ENCODE measurements around the gene FILIP1L.

FILIP1L gene

GRCh38 chr3:99836681-99837080 is 277.6 kb downstream of the FILIP1L start:
- Histone ChIP-seq H2AFZ (ENCODE audit: low read length) (no peak overlapping the region), H3K9me2 (replicated peaks; ENCODE audit: low read depth, low read length) (no peaks in the 10 kb centered on the region), H3K79me2 (ENCODE audit: insufficient read depth, low read length) (no peaks in the 10 kb centered on the region; the same call in 1 of the 2 replicates), H3K9me3 (ENCODE audit: insufficient read depth, low read depth, low read length) (no peaks in the 10 kb centered on the region), H3K4me1 (ENCODE audit: insufficient read depth, low read length, poor library complexity, severe bottlenecking) (no peaks in the 10 kb centered on the region), H3K36me3 (ENCODE audit: insufficient read depth, low read length) (no peaks in the 10 kb centered on the region), H3K4me3 (ENCODE audit: low read length, poor library complexity, severe bottlenecking) (no peak overlapping the region), H3K9ac (ENCODE audit: low read depth, low read length, poor library complexity, severe bottlenecking) (no peak overlapping the region), H3K4me2 (ENCODE audit: low read depth, low read length, poor library complexity, severe bottlenecking) (no peak overlapping the region), H4K20me1 (ENCODE audit: insufficient read depth, low read length, poor library complexity, severe bottlenecking) (no peaks in the 10 kb centered on the region), H3F3A (ENCODE audit: low read depth) (no peaks in the 10 kb centered on the region), H3K27me3 (ENCODE audit: insufficient read depth, low read length, poor library complexity, severe bottlenecking) (no peaks in the 10 kb centered on the region)
- TF ChIP-seq, protein P1, sequence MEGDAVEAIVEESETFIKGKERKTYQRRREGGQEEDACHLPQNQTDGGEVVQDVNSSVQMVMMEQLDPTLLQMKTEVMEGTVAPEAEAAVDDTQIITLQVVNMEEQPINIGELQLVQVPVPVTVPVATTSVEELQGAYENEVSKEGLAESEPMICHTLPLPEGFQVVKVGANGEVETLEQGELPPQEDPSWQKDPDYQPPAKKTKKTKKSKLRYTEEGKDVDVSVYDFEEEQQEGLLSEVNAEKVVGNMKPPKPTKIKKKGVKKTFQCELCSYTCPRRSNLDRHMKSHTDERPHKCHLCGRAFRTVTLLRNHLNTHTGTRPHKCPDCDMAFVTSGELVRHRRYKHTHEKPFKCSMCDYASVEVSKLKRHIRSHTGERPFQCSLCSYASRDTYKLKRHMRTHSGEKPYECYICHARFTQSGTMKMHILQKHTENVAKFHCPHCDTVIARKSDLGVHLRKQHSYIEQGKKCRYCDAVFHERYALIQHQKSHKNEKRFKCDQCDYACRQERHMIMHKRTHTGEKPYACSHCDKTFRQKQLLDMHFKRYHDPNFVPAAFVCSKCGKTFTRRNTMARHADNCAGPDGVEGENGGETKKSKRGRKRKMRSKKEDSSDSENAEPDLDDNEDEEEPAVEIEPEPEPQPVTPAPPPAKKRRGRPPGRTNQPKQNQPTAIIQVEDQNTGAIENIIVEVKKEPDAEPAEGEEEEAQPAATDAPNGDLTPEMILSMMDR (conservative IDR thresholded peaks at IDR 0.05; ENCODE audit: low read length), result no peak
- no peak for TF ChIP-seq EZH2phosphoT487 (IDR thresholded peaks at IDR 0.05; ENCODE audit: borderline replicate concordance)

- H3F3A ChIP-seq (ENCODE audit: low read depth), result no peaks in the 10 kb centered on the region
- no peaks in the 10 kb centered on the region for H3K9me2 ChIP-seq (replicated peaks; ENCODE audit: low read depth, low read length)
- H3K9me3 ChIP-seq (ENCODE audit: insufficient read depth, low read depth, low read length), result no peaks in the 10 kb centered on the region
- no peaks in the 10 kb centered on the region; the same call in 1 of the 2 replicates for H3K79me2 ChIP-seq (ENCODE audit: insufficient read depth, low read length)
- no peaks in the 10 kb centered on the region for H4K20me1 ChIP-seq (ENCODE audit: insufficient read depth, low read length, poor library complexity, severe bottlenecking)
- H3K4me2 ChIP-seq (ENCODE audit: low read depth, low read length, poor library complexity, severe bottlenecking), result no peak overlapping the region
- H3K4me3 ChIP-seq (ENCODE audit: low read length, poor library complexity, severe bottlenecking), result no peak overlapping the region
- no peaks in the 10 kb centered on the region for H3K27me3 ChIP-seq (ENCODE audit: insufficient read depth, low read length, poor library complexity, severe bottlenecking)
- no peak for TF ChIP-seq EZH2phosphoT487 (IDR thresholded peaks at IDR 0.05; ENCODE audit: borderline replicate concordance)
- TF ChIP-seq, protein P1 (conservative IDR thresholded peaks at IDR 0.05; ENCODE audit: low read length), result no peak
- no peaks in the 10 kb centered on the region for H3K4me1 ChIP-seq (ENCODE audit: insufficient read depth, low read length, poor library complexity, severe bottlenecking)
- no peaks in the 10 kb centered on the region for H3K36me3 ChIP-seq (ENCODE audit: insufficient read depth, low read length)
- H2AFZ ChIP-seq (ENCODE audit: low read length), result no peak overlapping the region
- no peak overlapping the region for H3K9ac ChIP-seq (ENCODE audit: low read depth, low read length, poor library complexity, severe bottlenecking)
Observed at GRCh38 chr3:99834211-99834957, 279.9 kb downstream of the FILIP1L start.

GRCh38 chr3:99833617-99834205 is 280.6 kb downstream of the FILIP1L start:
- no peaks in the 10 kb centered on the region for H3K4me1 ChIP-seq (ENCODE audit: insufficient read depth, low read length, poor library complexity, severe bottlenecking)
- H3K9me3 ChIP-seq (ENCODE audit: insufficient read depth, low read depth, low read length), result no peaks in the 10 kb centered on the region
- H3F3A ChIP-seq (ENCODE audit: low read depth), result no peaks in the 10 kb centered on the region
- no peaks in the 10 kb centered on the region for H3K36me3 ChIP-seq (ENCODE audit: insufficient read depth, low read length)
- no peaks in the 10 kb centered on the region for H3K9me2 ChIP-seq (replicated peaks; ENCODE audit: low read depth, low read length)
- H3K4me2 ChIP-seq (ENCODE audit: low read depth, low read length, poor library complexity, severe bottlenecking), result no peak overlapping the region
- no peak overlapping the region for H3K9ac ChIP-seq (ENCODE audit: low read depth, low read length, poor library complexity, severe bottlenecking)
- H4K20me1 ChIP-seq (ENCODE audit: insufficient read depth, low read length, poor library complexity, severe bottlenecking), result no peaks in the 10 kb centered on the region
- no peaks in the 10 kb centered on the region for H3K27me3 ChIP-seq (ENCODE audit: insufficient read depth, low read length, poor library complexity, severe bottlenecking)
- H3K4me3 ChIP-seq (ENCODE audit: low read length, poor library complexity, severe bottlenecking), result no peak overlapping the region
- H3K79me2 ChIP-seq (ENCODE audit: insufficient read depth, low read length), result no peaks in the 10 kb centered on the region; the same call in 1 of the 2 replicates
- H2AFZ ChIP-seq (ENCODE audit: low read length), result no peak overlapping the region
- TF ChIP-seq EZH2phosphoT487 (IDR thresholded peaks at IDR 0.05; ENCODE audit: borderline replicate concordance), result no peak
- TF ChIP-seq, protein P1 (conservative IDR thresholded peaks at IDR 0.05; ENCODE audit: low read length), result no peak

Data from Loucy (cell line).